Effector memory CD4-positive, alpha-beta T cell (primary cell): ENCODE measurements around the gene SLC14A1.

Experiments
- DNase-seq, 3 donors: peaks; one replicate each; pipeline ENCODE4 v3.0.0-alpha.2; 2020
- H3K27ac ChIP-seq: 2 replicates; pipeline ENCODE4 v1.7.0; 2013; ENCODE audit warnings: mild to moderate bottlenecking, low read length, moderate library complexity; ENCODE audit not compliant: insufficient read depth, poor library complexity, severe bottlenecking
- H3K27me3 ChIP-seq: replicated peaks from 2 replicates; pipeline ENCODE4 v1.7.0; 2013; ENCODE audit warnings: mild to moderate bottlenecking, low read length; ENCODE audit not compliant: insufficient read depth, control insufficient read depth, poor library complexity, severe bottlenecking
- H3K36me3 ChIP-seq: 2 replicates; pipeline ENCODE4 v1.7.0; 2013; ENCODE audit warnings: mild to moderate bottlenecking, low read length, moderate library complexity; ENCODE audit not compliant: control insufficient read depth, insufficient read depth
- H3K4me1 ChIP-seq: 2 replicates; pipeline ENCODE4 v1.7.0; 2013; ENCODE audit warnings: low read length, mild to moderate bottlenecking; ENCODE audit not compliant: control insufficient read depth, insufficient read depth, poor library complexity, severe bottlenecking
- H3K4me3 ChIP-seq: 2 replicates; pipeline ENCODE4 v1.7.0; 2013; ENCODE audit warnings: low read length, low read depth, mild to moderate bottlenecking; ENCODE audit not compliant: insufficient read depth, poor library complexity, severe bottlenecking
- H3K9me3 ChIP-seq: 2 replicates; pipeline ENCODE4 v1.7.0; 2013; ENCODE audit warnings: mild to moderate bottlenecking, low read length, moderate library complexity; ENCODE audit not compliant: control insufficient read depth

The SLC14A1 gene

GRCh38 chr18:45734505-45734904, 10.5 kb downstream of the SLC14A1 start:
- Histone ChIP-seq H3K27ac (no peak overlapping the region), H3K9me3 (no peaks in the 10 kb centered on the region), H3K4me3 (no peak overlapping the region), H3K4me1 (no peaks in the 10 kb centered on the region), H3K27me3 (no peaks in the 10 kb centered on the region), H3K36me3 (no peaks in the 10 kb centered on the region)
- no peak for DNase-seq

- no peaks in the 10 kb centered on the region for H3K4me1 ChIP-seq
- DNase-seq, result no peak
- no peaks in the 10 kb centered on the region for H3K27me3 ChIP-seq
- H3K36me3 ChIP-seq, result no peaks in the 10 kb centered on the region
- H3K4me3 ChIP-seq, result no peak overlapping the region
- no peak overlapping the region for H3K27ac ChIP-seq
- H3K9me3 ChIP-seq, result no peaks in the 10 kb centered on the region
Observed at GRCh38 chr18:45734944-45735343, 11.0 kb downstream of the SLC14A1 start.

GRCh38 chr18:45738660-45739059, 14.7 kb downstream of the SLC14A1 start:
- Histone ChIP-seq H3K27ac (no peak overlapping the region), H3K4me3 (no peak overlapping the region), H3K27me3 (no peaks in the 10 kb centered on the region), H3K4me1 (no peaks in the 10 kb centered on the region), H3K36me3 (no peaks in the 10 kb centered on the region), H3K9me3 (no peaks in the 10 kb centered on the region)
- no peak for DNase-seq

GRCh38 chr18:45739268-45739667, 15.3 kb downstream of the SLC14A1 start:
- no peaks in the 10 kb centered on the region for H3K36me3 ChIP-seq
- no peak overlapping the region for H3K27ac ChIP-seq
- H3K9me3 ChIP-seq, result no peaks in the 10 kb centered on the region
- H3K4me1 ChIP-seq, result no peaks in the 10 kb centered on the region
- no peak overlapping the region for H3K4me3 ChIP-seq
- no peak for DNase-seq
- H3K27me3 ChIP-seq, result no peaks in the 10 kb centered on the region

- Histone ChIP-seq H3K27me3 (no peaks in the 10 kb centered on the region), H3K9me3 (no peaks in the 10 kb centered on the region), H3K27ac (no peak overlapping the region), H3K4me1 (no peaks in the 10 kb centered on the region), H3K4me3 (no peak overlapping the region), H3K36me3 (no peaks in the 10 kb centered on the region)
- DNase-seq, result no peak
Observed at GRCh38 chr18:45739848-45740247, 15.9 kb downstream of the SLC14A1 start.

- no peaks in the 10 kb centered on the region for H3K27me3 ChIP-seq
- H3K9me3 ChIP-seq, result no peaks in the 10 kb centered on the region
- no peaks in the 10 kb centered on the region for H3K36me3 ChIP-seq
- no peak overlapping the region for H3K27ac ChIP-seq
- no peak overlapping the region for H3K4me3 ChIP-seq
- no peak for DNase-seq
- H3K4me1 ChIP-seq, result no peaks in the 10 kb centered on the region
Observed at GRCh38 chr18:45741056-45741455, 17.1 kb downstream of the SLC14A1 start.

- Histone ChIP-seq H3K27ac (no peak overlapping the region), H3K27me3 (no peaks in the 10 kb centered on the region), H3K36me3 (no peaks in the 10 kb centered on the region), H3K4me3 (no peak overlapping the region), H3K4me1 (no peaks in the 10 kb centered on the region), H3K9me3 (no peaks in the 10 kb centered on the region)
- DNase-seq, result no peak
Observed at GRCh38 chr18:45745817-45746461, 22.0 kb downstream of the SLC14A1 start.

GRCh38 chr18:45748501-45748900, 24.5 kb downstream of the SLC14A1 start:
- Histone ChIP-seq H3K9me3 (no peaks in the 10 kb centered on the region), H3K27me3 (no peaks in the 10 kb centered on the region), H3K27ac (no peak overlapping the region), H3K36me3 (no peaks in the 10 kb centered on the region), H3K4me1 (no peaks in the 10 kb centered on the region), H3K4me3 (no peak overlapping the region)
- DNase-seq, result no peak

- no peak for DNase-seq
- H3K4me3 ChIP-seq, result no peak overlapping the region
- no peak overlapping the region for H3K27ac ChIP-seq
- no peaks in the 10 kb centered on the region for H3K4me1 ChIP-seq
- no peaks in the 10 kb centered on the region for H3K36me3 ChIP-seq
- H3K9me3 ChIP-seq, result no peaks in the 10 kb centered on the region
- H3K27me3 ChIP-seq, result no peaks in the 10 kb centered on the region
Observed at GRCh38 chr18:45749918-45750689, 26.1 kb downstream of the SLC14A1 start.

- Histone ChIP-seq H3K36me3 (no peaks in the 10 kb centered on the region), H3K27me3 (no peaks in the 10 kb centered on the region), H3K9me3 (no peaks in the 10 kb centered on the region), H3K27ac (no peak overlapping the region), H3K4me1 (no peaks in the 10 kb centered on the region), H3K4me3 (no peak overlapping the region)
- no peak for DNase-seq
Observed at GRCh38 chr18:45751766-45752165, 27.8 kb downstream of the SLC14A1 start.
